HG03469 (cell line): ENCODE data around the gene TESK1.

Experiments used
- ATAC-seq: cut with Tn5 transposase; IDR thresholded peaks from one replicate; pipeline ENCODE4 v1.9.1; 2021; ENCODE audit warnings: mild to moderate bottlenecking, moderate library complexity, moderate number of reproducible peaks; ENCODE audit not compliant: unreplicated experiment

TESK1 gene

DNA sequence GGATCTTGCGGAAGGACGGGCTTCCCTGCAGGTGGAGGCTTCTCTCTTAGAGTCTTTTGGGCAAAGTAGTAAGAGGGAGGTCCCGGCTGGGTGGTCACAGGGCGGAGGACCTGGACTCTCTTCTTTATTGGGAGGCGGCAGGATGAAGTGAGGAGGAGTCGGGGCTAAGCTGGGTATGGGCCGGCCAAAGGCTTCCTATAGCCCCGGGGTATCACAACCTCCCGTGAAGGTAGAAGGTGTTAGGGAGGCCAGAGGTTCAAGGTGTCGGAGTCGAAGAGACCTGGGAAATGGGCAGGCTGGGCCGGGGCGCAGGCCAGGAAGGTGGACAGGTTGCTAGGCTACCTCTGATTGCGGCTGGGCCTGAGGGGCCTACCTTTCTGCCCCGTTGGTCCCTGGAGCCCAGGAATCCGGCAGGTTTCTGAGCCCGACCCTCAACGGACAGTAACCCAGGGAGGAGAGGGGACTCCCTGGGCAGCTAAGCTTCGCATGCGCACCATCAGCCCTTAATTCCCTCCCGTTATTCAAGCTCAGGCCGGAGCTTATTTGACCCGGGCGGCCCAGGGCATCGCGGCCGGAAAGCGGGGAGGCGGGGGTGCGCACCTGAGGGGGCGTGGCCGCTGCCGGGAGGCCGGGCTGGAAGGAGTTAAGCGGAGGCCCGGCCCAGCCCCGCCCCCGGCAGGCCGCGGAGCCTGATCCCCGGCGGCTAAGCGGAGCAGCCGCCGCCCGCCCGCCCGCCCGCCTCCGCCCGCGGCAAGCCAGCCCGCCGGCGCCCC, at the start of gene TESK1:
TESK1 (plus strand) TSS at position 685 of the 773 bp plus-strand sequence. CDS start 358 bp downstream, outside the sequence.
- ATAC-seq, result no peak

- ATAC-seq, result no peak
Measured at GRCh38 chr9:35555881-35556280, 49.2 kb upstream of the TESK1 start.

DNA sequence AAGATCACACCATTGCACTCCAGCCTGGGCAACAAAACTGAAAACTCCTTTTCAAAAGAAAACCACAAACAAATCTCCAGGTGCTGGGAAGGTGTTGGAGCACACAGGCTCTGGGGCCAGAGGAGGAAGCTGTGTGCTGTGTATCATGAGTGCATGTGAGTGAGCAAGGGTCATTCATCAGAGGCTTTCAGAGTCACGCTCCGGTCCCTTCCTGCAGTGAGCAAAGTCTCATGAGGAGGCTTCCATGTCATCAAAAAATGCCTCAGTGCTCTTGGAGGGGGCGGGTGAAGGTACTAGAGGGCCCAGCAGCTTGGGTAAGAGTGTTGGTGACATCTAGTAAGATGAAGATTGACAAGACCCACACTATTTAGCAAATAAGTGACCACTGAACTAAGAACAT, 48.3 kb upstream of the TESK1 start:
- ATAC-seq, result no peak

GRCh38 chr9:35557320-35557719, 47.7 kb upstream of the TESK1 start:
- ATAC-seq, result no peak

DNA sequence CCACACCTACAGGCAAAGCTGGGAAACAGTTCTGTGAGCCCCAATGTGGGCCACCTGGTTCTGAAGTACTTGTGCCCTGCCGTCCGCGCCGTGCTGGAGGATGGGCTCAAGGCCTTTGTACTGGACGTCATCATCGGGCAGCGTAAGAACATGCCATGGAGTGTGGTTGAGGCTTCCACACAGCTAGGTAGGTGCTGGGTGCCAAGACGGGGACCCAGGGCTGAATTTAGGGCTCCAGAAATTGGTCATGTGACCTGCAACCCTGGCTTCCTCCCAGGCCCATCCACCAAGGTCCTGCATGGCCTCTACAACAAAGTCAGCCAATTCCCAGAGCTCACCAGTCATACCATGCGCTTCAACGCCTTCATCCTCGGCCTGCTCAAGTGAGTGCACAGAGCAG, 46.9 kb upstream of the TESK1 start:
- ATAC-seq, result no peak

DNA sequence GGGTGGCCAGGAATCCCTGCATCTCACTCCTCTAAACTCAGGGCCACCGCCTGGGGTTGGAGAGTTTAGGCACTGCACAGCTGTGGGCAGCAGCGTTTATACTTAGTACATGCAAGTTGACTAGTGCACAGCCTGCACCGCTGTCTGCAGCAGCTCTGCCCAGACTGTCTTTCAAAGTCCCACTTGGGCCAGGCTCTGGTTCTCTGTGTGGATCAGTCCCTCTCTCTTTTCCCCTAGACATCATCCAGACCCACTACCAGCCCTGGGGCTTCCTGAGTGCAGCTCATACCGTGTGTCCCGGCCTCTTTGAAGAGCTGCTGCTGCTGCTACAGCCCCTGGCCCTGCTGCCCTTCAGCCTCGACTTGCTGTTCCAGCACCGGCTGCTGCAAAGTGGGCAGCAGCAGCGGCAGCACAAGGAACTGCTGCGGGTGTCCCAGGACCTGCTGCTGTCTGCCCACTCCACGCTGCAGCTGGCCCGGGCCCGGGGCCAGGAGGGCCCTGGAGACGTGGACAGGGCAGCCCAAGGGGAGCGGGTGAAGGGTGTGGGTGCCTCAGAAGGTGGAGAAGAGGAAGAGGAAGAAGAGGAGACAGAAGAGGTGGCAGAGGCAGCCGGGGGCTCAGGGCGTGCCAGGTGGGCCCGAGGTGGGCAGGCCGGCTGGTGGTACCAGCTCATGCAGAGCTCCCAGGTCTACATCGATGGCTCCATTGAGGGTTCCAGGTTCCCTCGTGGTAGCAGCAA, 45.1 kb upstream of the TESK1 start:
- ATAC-seq, result no peak

- ATAC-seq, result no peak
Measured at GRCh38 chr9:35560625-35561337, 44.3 kb upstream of the TESK1 start.

GRCh38 chr9:35561468-35562261, 43.4 kb upstream of the TESK1 start:
- no peak for ATAC-seq

- ATAC-seq, result no peak
Measured at GRCh38 chr9:35562895-35563780, 41.9 kb upstream of the TESK1 start.

GRCh38 chr9:35563791-35564197, 41.3 kb upstream of the TESK1 start:
- ATAC-seq, result no peak

GRCh38 chr9:35564658-35565061, 40.4 kb upstream of the TESK1 start:
- no peak for ATAC-seq

- no peak for ATAC-seq
Measured at GRCh38 chr9:35566417-35566816, 38.6 kb upstream of the TESK1 start.

- no peak for ATAC-seq
Measured at GRCh38 chr9:35568196-35568595, 36.9 kb upstream of the TESK1 start.

DNA sequence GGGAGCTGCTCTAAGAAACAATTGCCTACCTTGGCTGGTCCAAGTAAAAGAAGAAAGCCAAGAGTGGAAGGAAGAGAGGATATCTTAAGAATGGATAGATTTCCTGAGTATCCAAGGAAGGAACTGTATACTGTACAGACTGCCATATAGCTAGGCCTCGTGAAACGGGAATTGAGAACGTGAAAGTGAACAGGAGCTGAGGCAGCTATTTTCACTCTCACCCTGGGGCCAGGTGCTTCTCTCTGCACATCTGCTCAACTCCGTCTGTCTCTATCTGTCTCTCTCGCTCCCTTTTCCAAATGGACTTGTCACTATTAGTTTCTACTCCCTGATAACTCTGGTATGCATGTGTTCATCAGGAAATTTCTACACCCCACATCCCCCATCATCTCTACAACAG, 35.9 kb upstream of the TESK1 start:
- ATAC-seq, result no peak

- ATAC-seq, result no peak
Measured at GRCh38 chr9:35570709-35571504, 34.2 kb upstream of the TESK1 start.

DNA sequence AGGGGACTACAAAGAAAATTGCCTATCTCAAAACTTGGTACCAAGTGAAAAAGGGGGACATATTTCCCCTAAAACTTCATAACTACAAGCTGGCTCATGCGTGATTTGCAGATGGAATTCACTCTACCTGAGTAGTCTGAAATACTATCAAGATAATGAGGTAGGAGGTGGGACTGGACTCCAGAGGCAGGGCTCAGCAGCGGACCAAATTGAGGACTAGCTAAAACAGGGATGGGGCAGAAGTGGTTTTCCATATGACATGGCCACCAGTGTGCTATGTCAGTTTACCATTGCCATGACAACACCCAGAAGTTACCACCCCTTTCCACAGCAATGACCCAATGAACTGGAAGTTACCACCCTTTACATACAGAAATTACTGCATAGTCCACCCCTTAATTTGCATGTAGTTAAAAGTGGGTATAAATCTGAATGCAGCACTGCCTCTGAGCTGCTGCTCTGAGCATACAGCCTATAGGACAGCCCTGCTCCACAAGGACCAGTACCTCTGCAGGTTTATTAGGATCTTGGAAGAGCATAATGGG, 30.4 kb upstream of the TESK1 start:
- ATAC-seq, result no peak

- no peak for ATAC-seq
Measured at GRCh38 chr9:35575478-35575877, 29.6 kb upstream of the TESK1 start.

- ATAC-seq, result no peak
Measured at GRCh38 chr9:35577486-35577885, 27.6 kb upstream of the TESK1 start.

- no peak for ATAC-seq
Measured at GRCh38 chr9:35579130-35579529, 25.9 kb upstream of the TESK1 start.
